ENCODE data around the gene EIF3CL. TPM values are rescaled to one million over a fixed set of nuclear protein-coding genes. Genes with fewer than 3 reads are reported as not detected.
A peak's percentile ranks its signal among the peaks of the same experiment; 100 is the strongest.
"Not testable (repeated sequence)": the region's sequence is repeated elsewhere in the genome, so short reads cannot be mapped to it uniquely, and the experiment has no call there.

EIF3CL gene
- total RNA-seq, 1 donor: 78.2 TPM

DNA sequence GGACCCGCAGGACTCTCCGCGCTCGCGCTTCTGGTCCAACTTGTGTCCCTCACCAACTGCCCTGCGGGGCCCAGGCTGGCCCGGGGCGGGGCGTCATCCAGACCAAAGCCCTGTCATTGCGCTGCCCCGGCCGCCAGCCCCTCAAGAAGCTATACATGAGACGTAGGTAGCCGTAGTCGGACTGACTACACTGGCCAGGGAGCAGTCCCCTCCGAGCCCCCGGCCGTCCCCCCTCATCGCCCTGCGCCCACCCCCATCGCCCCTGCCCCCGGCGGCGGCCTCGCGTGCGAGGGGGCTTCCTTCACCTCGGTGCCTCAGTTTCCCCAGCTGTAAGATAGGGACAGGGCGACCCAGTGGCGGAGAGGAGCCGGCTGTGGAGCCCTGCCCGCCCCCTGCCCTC lies 35.7 kb downstream of the EIF3CL start:
- not testable (repeated sequence) for H4K20me1 ChIP-seq (ENCODE audit: insufficient read depth, low read length); H2AFZ ChIP-seq (ENCODE audit: low read length); H3K27me3 ChIP-seq (ENCODE audit: insufficient read depth, low read length); H3K4me2 ChIP-seq (ENCODE audit: insufficient read depth, low read length); H3K4me1 ChIP-seq (ENCODE audit: insufficient read depth, low read length); H3K4me3 ChIP-seq (ENCODE audit: insufficient read depth, low read length); H3K36me3 ChIP-seq (ENCODE audit: insufficient read depth, low read length); H3K79me2 ChIP-seq (ENCODE audit: insufficient read depth, low read length); H3K9me3 ChIP-seq (ENCODE audit: low read depth, low read length); DNase-seq (ENCODE audit: insufficient read length, low spot score, missing footprints); H3K27ac ChIP-seq (ENCODE audit: low read depth, low read length)

DNA sequence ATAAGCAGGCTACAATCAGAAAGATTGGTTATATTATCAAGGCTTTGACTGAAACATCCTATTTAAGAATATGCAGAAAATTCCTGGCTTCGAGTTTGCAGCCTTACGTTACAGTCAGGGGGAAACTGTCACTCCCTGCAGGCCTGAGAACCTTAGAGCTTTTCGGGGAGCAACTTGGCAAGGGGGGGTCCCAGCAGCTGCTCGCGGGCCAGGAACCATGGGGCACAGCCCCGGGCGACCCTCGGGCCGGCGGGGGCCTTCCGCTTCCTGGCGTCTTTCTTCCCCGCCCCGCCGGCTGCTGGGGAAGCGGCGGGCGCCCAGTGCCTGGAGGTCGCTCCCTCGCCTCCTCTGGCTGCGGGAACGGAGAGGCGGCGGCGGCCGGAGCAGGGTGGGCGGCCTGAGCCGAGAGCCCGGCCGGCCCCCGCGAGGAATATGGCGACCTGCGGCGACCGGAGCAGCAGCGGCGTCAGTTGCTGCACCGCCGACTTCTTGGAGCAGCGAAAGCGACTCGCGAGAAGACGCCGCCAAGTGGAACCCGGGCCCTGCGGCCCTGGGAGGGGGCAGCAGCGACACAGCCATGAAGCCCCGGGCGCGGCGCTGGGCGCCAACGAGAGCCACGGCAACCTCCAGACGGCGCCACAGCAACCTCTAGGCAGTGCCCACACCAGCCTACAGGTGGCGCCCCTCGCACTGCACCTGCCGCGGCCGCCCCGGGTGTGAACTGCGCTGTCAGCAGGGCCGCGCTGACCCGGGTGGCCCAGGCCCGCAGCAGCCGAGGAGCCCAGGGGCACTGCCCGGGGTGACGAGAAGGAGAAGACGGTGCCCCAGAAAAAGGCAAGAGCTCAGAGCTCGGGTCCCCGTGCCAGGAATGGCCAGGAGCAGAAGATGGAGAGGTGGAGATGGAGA lies 39.1 kb downstream of the EIF3CL start:
- H2AFZ ChIP-seq (ENCODE audit: low read length): not testable (repeated sequence)

DNA sequence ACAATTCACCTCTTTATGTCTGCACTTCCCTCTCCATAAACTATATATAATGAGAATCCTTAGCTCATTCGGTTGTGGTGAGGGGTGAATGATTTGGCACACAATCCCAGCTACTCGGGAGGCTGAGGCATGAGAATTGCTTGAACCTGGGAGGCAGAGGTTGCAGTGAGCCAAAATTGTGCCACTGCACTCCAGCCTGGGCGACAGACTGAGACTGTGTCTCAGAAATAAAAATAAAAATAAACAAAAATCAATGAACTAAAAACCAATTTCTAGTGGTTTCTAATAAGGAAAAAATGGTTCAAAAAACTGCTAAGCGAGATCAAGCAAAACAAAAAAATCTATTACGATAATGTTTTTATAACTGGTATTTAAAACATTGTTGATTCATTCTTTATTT lies 40.2 kb downstream of the EIF3CL start, which contains the start of gene NPIPB6:
Gene NPIPB6, minus strand, starts transcription at position 101 of the 400 bp plus-strand sequence. CDS start 686 bp downstream, outside the sequence.
- H2AFZ ChIP-seq (ENCODE audit: low read length); H3K79me2 ChIP-seq (ENCODE audit: insufficient read depth, low read length); H3K4me1 ChIP-seq (ENCODE audit: insufficient read depth, low read length); H4K20me1 ChIP-seq (ENCODE audit: insufficient read depth, low read length); H3K27ac ChIP-seq (ENCODE audit: low read depth, low read length); H3K36me3 ChIP-seq (ENCODE audit: insufficient read depth, low read length); H3K9me3 ChIP-seq (ENCODE audit: low read depth, low read length); H3K4me3 ChIP-seq (ENCODE audit: insufficient read depth, low read length); H3K4me2 ChIP-seq (ENCODE audit: insufficient read depth, low read length); DNase-seq (ENCODE audit: insufficient read length, low spot score, missing footprints); H3K27me3 ChIP-seq (ENCODE audit: insufficient read depth, low read length): not testable (repeated sequence)

More for the DNA sequence above, 39.1 kb downstream of the EIF3CL start:
- not testable (repeated sequence) for H3K4me3 ChIP-seq (ENCODE audit: insufficient read depth, low read length); H3K36me3 ChIP-seq (ENCODE audit: insufficient read depth, low read length); H3K27ac ChIP-seq (ENCODE audit: low read depth, low read length); H3K79me2 ChIP-seq (ENCODE audit: insufficient read depth, low read length); H4K20me1 ChIP-seq (ENCODE audit: insufficient read depth, low read length); H3K9me3 ChIP-seq (ENCODE audit: low read depth, low read length); H3K4me1 ChIP-seq (ENCODE audit: insufficient read depth, low read length); DNase-seq (ENCODE audit: insufficient read length, low spot score, missing footprints); H3K4me2 ChIP-seq (ENCODE audit: insufficient read depth, low read length); H3K27me3 ChIP-seq (ENCODE audit: insufficient read depth, low read length)

DNA sequence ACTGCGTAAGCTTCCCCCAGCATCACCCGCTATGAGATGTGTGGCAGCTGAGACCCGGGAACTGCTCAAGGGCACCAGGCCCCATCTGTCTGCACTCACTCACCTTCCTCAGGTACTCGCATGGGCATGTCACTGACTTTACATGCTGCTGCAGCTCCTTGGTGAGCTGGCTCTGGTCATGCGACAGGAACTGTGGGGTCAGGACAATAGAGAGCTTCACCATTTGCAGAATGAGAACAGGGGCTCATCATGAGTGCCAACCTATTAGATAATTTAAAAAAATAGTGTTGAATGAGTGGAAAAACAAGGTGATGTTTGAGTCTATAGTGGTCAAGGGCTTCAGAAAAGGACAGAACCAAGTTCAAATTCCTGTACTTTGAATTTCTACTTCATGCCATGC lies 41.0 kb downstream of the EIF3CL start:
- not testable (repeated sequence) for H3K27ac ChIP-seq (ENCODE audit: low read depth, low read length); H3K36me3 ChIP-seq (ENCODE audit: insufficient read depth, low read length); H3K4me1 ChIP-seq (ENCODE audit: insufficient read depth, low read length); H3K4me2 ChIP-seq (ENCODE audit: insufficient read depth, low read length); H3K9me3 ChIP-seq (ENCODE audit: low read depth, low read length); DNase-seq (ENCODE audit: insufficient read length, low spot score, missing footprints); H2AFZ ChIP-seq (ENCODE audit: low read length); H4K20me1 ChIP-seq (ENCODE audit: insufficient read depth, low read length); H3K4me3 ChIP-seq (ENCODE audit: insufficient read depth, low read length); H3K79me2 ChIP-seq (ENCODE audit: insufficient read depth, low read length); H3K27me3 ChIP-seq (ENCODE audit: insufficient read depth, low read length)

DNA sequence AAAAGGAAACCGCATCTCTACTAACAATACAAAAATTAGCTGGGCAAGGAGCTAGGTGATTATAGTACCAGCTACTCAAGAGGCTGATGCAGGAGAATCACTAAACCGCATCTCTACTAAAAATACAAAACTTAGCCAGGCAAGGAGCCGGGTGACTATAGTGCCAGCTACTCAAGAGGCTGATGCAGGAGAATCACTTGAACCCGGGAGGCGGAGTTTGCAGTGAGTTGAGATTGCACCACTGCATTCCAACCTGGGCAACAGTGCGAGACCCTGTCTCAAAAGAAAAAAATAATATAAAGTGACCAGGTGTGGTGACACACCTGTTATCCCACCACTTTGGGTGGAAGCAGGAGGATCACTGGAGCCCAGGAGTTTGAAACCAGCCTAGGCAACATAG lies 65.4 kb downstream of the EIF3CL start:
- H4K20me1 ChIP-seq (ENCODE audit: insufficient read depth, low read length); H3K4me3 ChIP-seq (ENCODE audit: insufficient read depth, low read length); DNase-seq (ENCODE audit: insufficient read length, low spot score, missing footprints); H3K27ac ChIP-seq (ENCODE audit: low read depth, low read length); H2AFZ ChIP-seq (ENCODE audit: low read length); H3K27me3 ChIP-seq (ENCODE audit: insufficient read depth, low read length); H3K4me2 ChIP-seq (ENCODE audit: insufficient read depth, low read length); H3K4me1 ChIP-seq (ENCODE audit: insufficient read depth, low read length); H3K9me3 ChIP-seq (ENCODE audit: low read depth, low read length); H3K36me3 ChIP-seq (ENCODE audit: insufficient read depth, low read length); H3K79me2 ChIP-seq (ENCODE audit: insufficient read depth, low read length): not testable (repeated sequence)

DNA sequence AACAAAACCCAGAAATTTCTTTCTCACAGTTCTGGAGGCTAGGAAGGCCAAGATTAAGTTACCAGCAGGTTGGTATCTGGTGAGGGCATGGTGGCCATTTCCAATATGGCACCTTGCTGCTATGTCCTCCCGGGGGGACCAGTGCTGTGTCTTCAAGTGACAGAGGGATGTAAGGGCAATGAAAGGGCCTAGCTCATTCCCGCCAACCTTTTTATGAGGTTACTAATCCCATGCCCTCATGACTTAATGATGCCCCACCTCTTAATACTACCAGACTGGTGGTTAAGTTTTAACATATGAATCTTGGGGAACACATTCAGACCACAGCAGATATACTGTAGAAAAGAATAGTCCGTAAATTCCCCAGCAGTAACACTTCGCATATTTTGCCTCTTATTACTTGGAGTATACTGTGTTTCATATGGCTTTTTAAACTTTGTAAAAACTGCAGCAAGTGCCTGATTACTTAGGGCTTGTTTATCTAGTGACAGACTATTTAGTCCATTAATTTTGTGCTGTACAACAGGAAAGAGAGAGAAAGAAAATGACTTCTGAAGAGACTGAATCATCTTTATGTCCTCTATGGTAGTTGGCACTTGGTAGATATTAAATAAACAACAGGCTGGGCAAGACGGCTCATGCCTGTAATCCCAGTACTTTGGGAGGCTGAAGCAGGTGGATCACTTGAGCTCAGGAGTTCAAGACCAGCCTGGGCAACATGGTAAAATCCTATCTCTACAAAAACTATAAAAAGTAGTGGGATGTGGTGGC lies 66.5 kb downstream of the EIF3CL start:
- not testable (repeated sequence) for H3K4me3 ChIP-seq (ENCODE audit: insufficient read depth, low read length); H3K9me3 ChIP-seq (ENCODE audit: low read depth, low read length); H3K27me3 ChIP-seq (ENCODE audit: insufficient read depth, low read length); H3K36me3 ChIP-seq (ENCODE audit: insufficient read depth, low read length); H2AFZ ChIP-seq (ENCODE audit: low read length); H3K4me2 ChIP-seq (ENCODE audit: insufficient read depth, low read length); H3K27ac ChIP-seq (ENCODE audit: low read depth, low read length); H3K4me1 ChIP-seq (ENCODE audit: insufficient read depth, low read length); H4K20me1 ChIP-seq (ENCODE audit: insufficient read depth, low read length); H3K79me2 ChIP-seq (ENCODE audit: insufficient read depth, low read length)
- DNase-seq (ENCODE audit: insufficient read length, low spot score, missing footprints): peak; percentile 13

DNA sequence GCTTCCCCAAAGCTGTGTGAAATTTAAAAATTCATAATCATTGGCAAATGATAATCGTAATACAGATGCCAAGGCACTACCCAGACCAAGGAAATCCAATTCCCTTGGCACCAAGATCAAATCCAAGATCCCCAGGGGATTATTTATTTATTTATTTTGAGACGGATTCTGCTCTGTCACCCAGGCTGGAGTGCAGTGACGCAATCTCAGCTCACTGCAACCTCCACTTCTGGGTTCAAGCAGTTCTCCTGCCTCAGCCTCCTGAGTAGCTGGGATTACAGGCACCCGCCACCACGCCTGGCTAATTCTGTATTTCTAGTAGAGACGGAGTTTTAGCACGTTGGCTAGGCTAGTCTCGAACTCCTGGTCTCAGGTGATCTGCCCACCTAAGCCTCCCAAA lies 68.0 kb downstream of the EIF3CL start:
- not testable (repeated sequence) for H3K4me3 ChIP-seq (ENCODE audit: insufficient read depth, low read length); DNase-seq (ENCODE audit: insufficient read length, low spot score, missing footprints); H3K27me3 ChIP-seq (ENCODE audit: insufficient read depth, low read length); H3K4me1 ChIP-seq (ENCODE audit: insufficient read depth, low read length); H3K27ac ChIP-seq (ENCODE audit: low read depth, low read length); H3K9me3 ChIP-seq (ENCODE audit: low read depth, low read length); H2AFZ ChIP-seq (ENCODE audit: low read length); H3K79me2 ChIP-seq (ENCODE audit: insufficient read depth, low read length); H3K36me3 ChIP-seq (ENCODE audit: insufficient read depth, low read length); H3K4me2 ChIP-seq (ENCODE audit: insufficient read depth, low read length); H4K20me1 ChIP-seq (ENCODE audit: insufficient read depth, low read length)

DNA sequence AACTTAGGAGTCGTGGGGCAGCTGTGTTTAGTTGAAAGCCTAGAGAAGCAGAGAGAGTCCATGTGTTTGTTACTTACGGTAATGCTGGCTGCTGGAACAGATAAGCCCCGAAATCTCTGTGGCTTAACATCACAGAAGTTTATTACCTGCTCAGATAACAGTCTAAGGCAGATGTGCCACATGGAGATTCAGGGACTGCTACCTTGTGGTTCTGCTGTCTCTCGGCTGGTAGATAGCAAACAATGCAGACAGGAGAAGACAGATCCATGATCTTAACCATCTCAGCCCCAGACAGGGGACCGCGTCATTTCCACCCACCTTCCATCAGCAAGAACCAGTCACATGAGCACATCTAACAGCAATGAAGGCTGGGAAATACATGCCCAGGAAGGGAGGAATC lies 71.0 kb downstream of the EIF3CL start:
- not testable (repeated sequence) for H2AFZ ChIP-seq (ENCODE audit: low read length); H3K4me3 ChIP-seq (ENCODE audit: insufficient read depth, low read length); H3K9me3 ChIP-seq (ENCODE audit: low read depth, low read length); H3K36me3 ChIP-seq (ENCODE audit: insufficient read depth, low read length); H4K20me1 ChIP-seq (ENCODE audit: insufficient read depth, low read length); H3K79me2 ChIP-seq (ENCODE audit: insufficient read depth, low read length); H3K27ac ChIP-seq (ENCODE audit: low read depth, low read length); DNase-seq (ENCODE audit: insufficient read length, low spot score, missing footprints); H3K4me1 ChIP-seq (ENCODE audit: insufficient read depth, low read length); H3K27me3 ChIP-seq (ENCODE audit: insufficient read depth, low read length); H3K4me2 ChIP-seq (ENCODE audit: insufficient read depth, low read length)

All from osteoblast (primary cell).